ENCODE measurements around the gene KCNQ2. TPM values are rescaled to one million over a fixed set of nuclear protein-coding genes. Genes with fewer than 3 reads are reported as not detected.

KCNQ2 gene
- total RNA-seq, 2 donors from 2014 or later: not detected

- H3K27me3 ChIP-seq: peaks cover 0 to 7% of the 10 kb centered on the region in 2 donors
- H3K27ac ChIP-seq: no peak overlapping the region
- DNase-seq (ENCODE audit: low spot score): no peak
- H3K9me3 ChIP-seq: no peaks in the 10 kb centered on the region
- peaks cover 0 to 7% of the 10 kb centered on the region in 2 donors for H3K4me1 ChIP-seq
- no peaks in the 10 kb centered on the region for H3K36me3 ChIP-seq
- no peak overlapping the region for H3K4me3 ChIP-seq
- no peak for TF ChIP-seq CTCF (IDR thresholded peaks at IDR 0.05)
These were observed 95.1 kb downstream of the KCNQ2 start for GRCh38 chr20:63377256-63377941.

DNA sequence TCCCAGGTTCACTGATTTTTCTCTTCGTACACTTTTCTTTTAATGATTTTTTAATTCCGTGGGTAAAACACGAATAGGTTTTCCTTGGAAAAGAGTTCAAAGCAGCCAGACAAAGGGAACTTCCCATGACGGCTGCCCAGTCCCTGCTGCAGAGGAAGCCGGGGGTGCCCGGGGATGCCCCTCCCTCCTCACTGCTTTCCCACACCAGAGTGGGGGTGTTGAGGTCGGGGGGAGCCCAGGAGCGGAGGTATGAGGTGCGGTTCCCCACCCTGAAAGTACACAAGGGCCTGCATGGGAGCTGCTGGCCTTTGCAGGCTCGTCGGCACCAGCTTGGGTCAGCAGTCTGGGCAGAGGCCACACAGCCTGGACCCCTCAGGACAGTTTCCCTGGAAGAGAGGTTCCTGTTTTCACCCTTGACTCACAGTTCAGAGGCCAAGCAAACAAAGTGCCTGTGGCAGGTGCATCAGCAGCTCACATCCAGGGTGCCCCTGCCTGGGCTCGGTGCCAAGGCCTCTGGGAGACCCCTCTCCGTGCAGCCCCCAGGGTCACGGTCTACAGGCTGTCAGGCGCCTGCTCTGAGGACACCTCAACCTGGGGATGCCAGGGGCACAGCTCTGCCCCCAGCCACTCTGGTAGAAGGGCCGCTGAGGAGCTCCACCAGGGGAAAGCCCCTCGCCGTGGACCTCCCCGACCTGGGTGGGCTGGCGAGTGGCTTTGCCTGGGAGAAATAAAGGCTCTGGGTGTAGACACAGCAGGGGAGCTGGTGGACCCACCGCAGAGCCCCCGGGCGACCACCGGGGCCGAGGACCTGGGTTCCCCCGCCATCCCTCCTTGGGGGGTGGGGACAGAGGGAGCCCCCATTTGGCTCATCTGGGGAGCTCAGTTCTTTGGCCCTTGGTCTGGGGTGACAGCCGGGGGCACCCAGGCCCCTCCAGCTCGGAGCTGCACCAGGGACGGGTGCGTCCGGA is 95.9 kb downstream of the KCNQ2 start:
- Histone ChIP-seq H3K9me3 (no peaks in the 10 kb centered on the region), H3K27ac (no peak overlapping the region), H3K36me3 (no peaks in the 10 kb centered on the region), H3K27me3 (peaks cover 0 to 7% of the 10 kb centered on the region in 2 donors), H3K4me1 (peaks cover 0 to 8% of the 10 kb centered on the region in 2 donors), H3K4me3 (no peak overlapping the region)
- DNase-seq (ENCODE audit: low spot score): no peak
- TF ChIP-seq CTCF (IDR thresholded peaks at IDR 0.05): no peak

DNA sequence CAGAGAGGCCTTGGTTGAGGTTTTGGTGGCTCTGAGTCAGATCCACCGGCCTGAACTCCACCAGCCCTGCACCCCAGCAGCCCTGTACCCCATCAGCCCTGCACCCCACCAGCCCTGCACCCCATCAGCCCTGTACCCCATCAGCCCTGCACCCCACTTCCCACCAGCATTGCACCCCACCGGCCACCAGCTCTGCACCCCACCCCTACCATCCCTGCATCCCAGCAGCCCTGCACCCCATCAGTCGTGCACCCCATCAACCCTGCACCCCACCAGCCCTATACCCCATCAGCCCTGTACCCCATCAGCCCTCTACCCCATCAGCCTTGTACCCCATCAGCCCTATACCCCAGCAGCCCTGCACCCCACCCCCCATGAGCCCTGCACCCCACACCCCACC is 97.0 kb downstream of the KCNQ2 start:
- Histone ChIP-seq H3K27ac (no peak overlapping the region), H3K27me3 (peaks cover 0 to 7% of the 10 kb centered on the region in 2 donors), H3K4me3 (no peak overlapping the region), H3K9me3 (no peaks in the 10 kb centered on the region), H3K36me3 (no peaks in the 10 kb centered on the region), H3K4me1 (peaks cover 0 to 17% of the 10 kb centered on the region in 2 donors)
- no peak for TF ChIP-seq CTCF (IDR thresholded peaks at IDR 0.05)
- no peak for DNase-seq (ENCODE audit: low spot score)

DNA sequence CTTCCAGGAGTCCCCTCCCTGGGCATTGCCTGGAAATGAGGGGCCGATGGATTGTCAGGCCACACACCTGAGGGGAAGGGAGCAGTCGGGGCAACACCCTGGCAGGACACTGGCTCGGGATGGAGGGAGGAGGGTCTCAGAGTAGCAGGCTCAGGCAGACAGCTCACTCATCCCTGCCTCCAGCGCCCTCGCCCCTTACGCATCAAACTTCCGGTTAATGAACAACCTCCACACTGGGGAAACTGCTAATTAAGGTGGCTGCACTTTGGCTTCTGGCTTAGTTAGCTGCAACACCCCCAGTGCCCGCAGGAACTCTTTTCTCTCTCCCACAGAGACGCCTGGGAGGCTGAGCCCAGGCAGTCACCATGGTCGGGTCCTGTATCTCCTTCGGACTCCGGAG is 98.0 kb downstream of the KCNQ2 start:
- H3K27ac ChIP-seq: no peak overlapping the region
- no peak for TF ChIP-seq CTCF (IDR thresholded peaks at IDR 0.05)
- no peak for DNase-seq (ENCODE audit: low spot score)

DNA sequence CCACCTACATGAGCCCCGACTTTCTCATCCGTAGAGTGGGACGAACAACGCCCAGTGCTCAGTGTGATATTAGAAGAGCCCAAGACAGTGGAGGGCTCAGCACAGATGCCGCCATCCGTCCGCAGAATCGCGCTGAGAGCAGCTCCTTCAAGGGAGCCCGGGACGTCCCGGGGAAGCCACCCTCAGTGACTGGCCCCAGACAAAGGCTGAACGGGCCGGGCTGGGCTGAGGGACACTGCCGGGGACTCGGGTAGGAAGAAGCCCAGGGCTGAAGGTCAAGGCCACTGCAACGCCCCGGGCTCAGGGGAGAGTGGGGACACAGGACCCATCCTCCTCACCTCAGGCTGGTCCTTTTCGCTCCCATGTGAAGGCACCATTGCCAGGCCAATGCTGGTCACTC is 98.5 kb downstream of the KCNQ2 start:
- H3K36me3 ChIP-seq: no peaks in the 10 kb centered on the region
- H3K4me1 ChIP-seq: peaks cover 0 to 22% of the 10 kb centered on the region in 2 donors
- DNase-seq (ENCODE audit: low spot score): no peak
- H3K4me3 ChIP-seq: no peak overlapping the region
- H3K9me3 ChIP-seq: no peaks in the 10 kb centered on the region
- H3K27me3 ChIP-seq: peaks cover 0 to 7% of the 10 kb centered on the region in 2 donors
- no peak overlapping the region for H3K27ac ChIP-seq
- TF ChIP-seq CTCF (IDR thresholded peaks at IDR 0.05): no peak

More for the DNA sequence above, 98.0 kb downstream of the KCNQ2 start:
- H3K4me3 ChIP-seq: no peak overlapping the region
- no peaks in the 10 kb centered on the region for H3K36me3 ChIP-seq
- peaks cover 0 to 7% of the 10 kb centered on the region in 2 donors for H3K27me3 ChIP-seq
- peaks cover 0 to 22% of the 10 kb centered on the region in 2 donors for H3K4me1 ChIP-seq
- H3K9me3 ChIP-seq: no peaks in the 10 kb centered on the region

All from right atrium auricular region (tissue), 2 donors.